Urinary bladder (tissue), 2 donors: ENCODE results near the gene CMTM1. TPM values are rescaled to one million over a fixed set of nuclear protein-coding genes. Genes with fewer than 3 reads are reported as not detected.

Source experiments
- polyA plus RNA-seq: library from polyadenylated mRNA; stranded (reverse); fragments of 200-250 nt; gene quantifications from one replicate; pipeline ENCODE4 v1.2.3, GENCODE V29; 2013
- small RNA-seq: library from RNA; depleted of rRNA; stranded (forward); fragments of <200 nt; gene quantifications from one replicate; pipeline ENCODE3, GENCODE V24; 2014
- total RNA-seq: library from RNA; depleted of rRNA; stranded (reverse); fragments of >200 nt; gene quantifications from one replicate; pipeline ENCODE4 v1.2.3, GENCODE V29; 2014
- donor health status: healthy.

The CMTM1 gene
- total and polyA plus RNA-seq, 2 donors, result 1.1 to 3.1 TPM

Small RNA genes within 50 kb of the gene (small RNA-seq; reads per million reads assigned to genes)
- not detected for gene CKLF-CMTM1

Other genes with a start within 250 kb of the CMTM1 start
- gene CDH5, start 199.7 kb upstream of the CMTM1 start, total RNA-seq, result 55.8 TPM
- gene CDH5, start 199.7 kb upstream of the CMTM1 start, polyA plus RNA-seq, result 44.0 TPM
- gene BEAN1, start 139.1 kb upstream of the CMTM1 start, total RNA-seq, result 0.85 TPM
- gene BEAN1, start 139.1 kb upstream of the CMTM1 start, polyA plus RNA-seq, result 1.0 TPM
- gene TK2, start 16.3 kb upstream of the CMTM1 start, total RNA-seq, result 23.6 TPM
- gene TK2, start 16.3 kb upstream of the CMTM1 start, polyA plus RNA-seq, result 20.3 TPM
- 54.7 TPM for gene CKLF, start 13.9 kb upstream of the CMTM1 start, total RNA-seq
- gene CKLF, start 13.9 kb upstream of the CMTM1 start, polyA plus RNA-seq, result 54.9 TPM
- not detected for gene CMTM2, start 13.0 kb downstream of the CMTM1 start, total RNA-seq
- not detected for gene CMTM2, start 13.0 kb downstream of the CMTM1 start, polyA plus RNA-seq
- 29.2 TPM for gene CMTM3, start 38.3 kb downstream of the CMTM1 start, total RNA-seq
- 33.4 TPM for gene CMTM3, start 38.3 kb downstream of the CMTM1 start, polyA plus RNA-seq
- 17.8 TPM for gene CMTM4, start 130.3 kb downstream of the CMTM1 start, total RNA-seq
- 8.9 TPM for gene CMTM4, start 130.3 kb downstream of the CMTM1 start, polyA plus RNA-seq
- gene DYNC1LI2, start 185.2 kb downstream of the CMTM1 start, total RNA-seq, result 153 TPM
- 74.6 TPM for gene DYNC1LI2, start 185.2 kb downstream of the CMTM1 start, polyA plus RNA-seq
- not detected for gene TERB1, start 235.1 kb downstream of the CMTM1 start, total RNA-seq
- not detected for gene TERB1, start 235.1 kb downstream of the CMTM1 start, polyA plus RNA-seq